Large intestine (tissue), 12 donors: Measurements from ENCODE around the gene ZNF443. TPM values are rescaled to one million over a fixed set of nuclear protein-coding genes. Genes with fewer than 3 reads are reported as not detected.
"Not testable (repeated sequence)": the region's sequence is repeated elsewhere in the genome, so short reads cannot be mapped to it uniquely, and the experiment has no call there.

ENCODE experiments used
- DNase-seq, 2 donors: peaks; one replicate each; pipeline versions ENCODE4 v3.0.0 to v3.0.0-alpha.2; 2013
- H3K27ac ChIP-seq: one replicate; pipeline ENCODE4 v1.5.1; 2013; ENCODE audit warnings: low read length
- H3K27me3 ChIP-seq: 2 replicates; pipeline ENCODE4 v1.6.1; 2013; ENCODE audit warnings: low read length; ENCODE audit not compliant: control insufficient read depth, insufficient read depth
- H3K36me3 ChIP-seq: 2 replicates; pipeline ENCODE4 v1.6.1; 2013; ENCODE audit warnings: low read length; ENCODE audit not compliant: control insufficient read depth, insufficient read depth
- H3K4me1 ChIP-seq: one replicate; pipeline ENCODE4 v1.6.1; 2013; ENCODE audit warnings: low read length; ENCODE audit not compliant: control insufficient read depth, insufficient read depth
- H3K4me3 ChIP-seq: one replicate; pipeline ENCODE4 v1.5.1; 2013; ENCODE audit warnings: low read length
- H3K9me3 ChIP-seq: one replicate; pipeline ENCODE4 v1.6.1; 2013; ENCODE audit warnings: mild to moderate bottlenecking, low read depth, low read length, moderate library complexity; ENCODE audit not compliant: control insufficient read depth
- WGBS: methylation state at CpG from one replicate; pipeline ENCODE4 v1.1.5; 2013; ENCODE audit warnings: low lambda C conversion rate; ENCODE audit not compliant: insufficient coverage; 5-methylcytosine and 5-hydroxymethylcytosine counted together
- long read RNA-seq, 11 donors: transcript quantifications; one replicate each; lab custom pipeline, GENCODE V29; 2026
- polyA plus RNA-seq: library from polyadenylated mRNA; unstranded; fragments of 120-200 nt; gene quantifications from one replicate; pipeline ENCODE4 v1.2.1, GENCODE V29; 2013

Gene ZNF443
- 6.4 TPM for polyA plus RNA-seq
- long read RNA-seq, donor 1, result 0 reads
- long read RNA-seq, donor 2, partial matches to known transcripts, result 0 of 2 reads
- long read RNA-seq, donor 2, other reads (novel, unspliced or antisense), result 0 of 2 reads
- long read RNA-seq, donor 3, result 0 reads
- long read RNA-seq, donor 4, result 0 reads
- long read RNA-seq, donor 5, partial matches to known transcripts, result 0 of 1 reads
- long read RNA-seq, donor 5, other reads (novel, unspliced or antisense), result 0 of 1 reads
- long read RNA-seq, donor 6, partial matches to known transcripts, result 0 of 1 reads
- long read RNA-seq, donor 6, other reads (novel, unspliced or antisense), result 0 of 1 reads
- long read RNA-seq, donor 7, result 0 reads
- long read RNA-seq, donor 8, partial matches to known transcripts, result 0 of 3 reads
- long read RNA-seq, donor 8, other reads (novel, unspliced or antisense), result 0 of 3 reads
- long read RNA-seq, donor 9, result 0 reads
- long read RNA-seq, donor 10, partial matches to known transcripts, result 0 of 2 reads
- long read RNA-seq, donor 10, other reads (novel, unspliced or antisense), result 0 of 2 reads
- long read RNA-seq, donor 11, partial matches to known transcripts, result 0 of 1 reads
- long read RNA-seq, donor 11, other reads (novel, unspliced or antisense), result 0 of 1 reads

DNA sequence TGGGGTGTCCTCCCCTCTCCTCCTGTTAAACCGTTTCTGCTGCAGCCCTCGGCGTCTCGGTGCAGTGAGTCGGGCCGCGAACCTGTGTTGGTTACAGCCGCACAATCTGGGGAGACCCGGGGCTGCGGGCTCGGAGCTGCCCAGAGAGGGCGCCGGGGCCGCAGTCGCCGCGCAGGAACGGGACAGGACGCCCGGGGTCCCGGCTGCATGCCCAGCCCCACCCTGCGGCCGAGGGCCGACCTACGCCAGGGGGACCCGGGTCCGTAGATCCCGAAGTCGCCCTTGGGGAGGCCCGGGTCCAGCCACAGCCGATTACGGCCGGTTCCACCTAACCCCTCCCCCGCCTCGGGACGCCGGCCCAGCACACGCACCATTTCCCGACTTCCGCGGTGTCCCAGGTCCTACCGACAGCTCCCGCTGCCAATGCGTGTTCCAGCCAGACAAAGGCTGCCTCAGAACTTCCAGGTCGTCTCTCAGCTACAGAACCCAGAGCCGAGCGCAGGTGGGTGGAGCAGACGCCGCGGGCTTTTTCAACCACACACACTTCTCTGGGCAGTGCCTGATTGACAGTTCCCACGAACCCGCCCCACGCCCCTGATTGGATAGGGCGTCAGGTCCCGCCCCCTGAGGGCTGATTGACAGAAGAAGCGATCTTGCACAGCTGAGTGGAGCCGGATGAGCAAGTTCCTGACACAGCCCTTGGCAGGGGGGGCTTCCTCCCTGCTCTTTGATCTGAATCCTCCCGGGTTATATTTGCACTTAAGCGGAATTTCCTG lies at the start of gene ZNF443:
ZNF443 (minus strand) TSS at position 481 of the 776 bp plus-strand sequence; CDS start at position 374, 107 bp downstream.
- 0% methylated on average over 1 of the region's 59 CpGs for WGBS
- peak; percentile 98 to 99 for DNase-seq
- Histone ChIP-seq H3K9me3 (no peaks in the 10 kb centered on the region), H3K27me3 (no peaks in the 10 kb centered on the region), H3K36me3 (no peaks in the 10 kb centered on the region), H3K4me1 (no peaks in the 10 kb centered on the region), H3K4me3 (peak within 1 kb of the TSS; percentile 78), H3K27ac (peak within 1 kb of the TSS; percentile 95)

DNA sequence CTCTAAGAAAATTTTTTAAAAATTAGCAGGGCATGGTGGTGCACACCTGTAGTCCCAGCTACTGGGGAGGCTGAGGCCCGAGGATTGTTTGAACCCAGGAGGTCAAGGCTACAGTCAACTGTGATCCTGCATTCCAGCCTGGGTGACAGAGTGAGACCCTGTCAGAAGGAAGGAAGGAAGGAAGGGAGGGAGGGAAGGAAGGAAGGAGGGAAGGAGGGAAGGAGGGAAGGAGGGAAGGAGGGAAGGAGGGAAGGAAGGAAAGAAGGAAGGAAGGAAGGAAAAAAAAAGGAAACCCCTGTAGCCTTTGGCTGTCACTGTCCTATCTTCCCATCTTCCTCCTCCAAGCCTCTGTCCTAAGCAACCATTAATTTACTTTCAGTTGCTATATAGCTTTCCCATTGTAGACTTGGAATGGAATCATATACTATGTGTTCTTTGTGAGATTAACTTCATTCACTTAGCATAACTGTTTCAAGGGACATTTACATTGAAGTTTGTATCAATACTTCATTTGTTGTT lies 45.5 kb upstream of the ZNF443 start:
- no CpG with 5 or more reads among the region's 1 CpG for WGBS
- not testable (repeated sequence) for H3K36me3 ChIP-seq, DNase-seq, H3K27ac ChIP-seq, H3K4me3 ChIP-seq, H3K27me3 ChIP-seq, H3K4me1 ChIP-seq, H3K9me3 ChIP-seq

DNA sequence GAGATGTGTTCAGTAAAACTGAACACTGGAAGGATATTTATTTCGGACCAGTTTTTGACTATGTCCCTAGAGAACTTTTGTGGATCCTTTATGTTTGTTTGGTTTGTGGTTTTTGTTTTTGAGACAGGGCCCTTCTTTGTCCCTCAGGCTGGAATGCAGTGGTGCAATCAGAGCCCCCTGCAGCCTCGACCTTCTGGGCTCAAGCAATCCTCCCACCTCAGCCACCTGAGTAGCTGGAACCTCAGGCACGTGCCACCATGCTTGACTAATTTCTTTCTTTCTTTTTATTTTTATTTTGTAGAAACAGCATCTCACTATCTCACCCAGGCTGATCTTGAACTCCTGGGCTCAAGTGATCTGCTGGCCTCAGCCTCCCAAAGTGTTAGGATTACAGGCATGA lies 44.8 kb upstream of the ZNF443 start:
- 100% methylated on average over 2 of the region's 3 CpGs for WGBS
- H3K27me3 ChIP-seq, result no peaks in the 10 kb centered on the region
- no peaks in the 10 kb centered on the region for H3K36me3 ChIP-seq
- H3K4me3 ChIP-seq, result no peak overlapping the region
- H3K4me1 ChIP-seq, result peaks cover 6% of the 10 kb centered on the region
- no peaks in the 10 kb centered on the region for H3K9me3 ChIP-seq
- DNase-seq, result no peak
- no peak overlapping the region for H3K27ac ChIP-seq

DNA sequence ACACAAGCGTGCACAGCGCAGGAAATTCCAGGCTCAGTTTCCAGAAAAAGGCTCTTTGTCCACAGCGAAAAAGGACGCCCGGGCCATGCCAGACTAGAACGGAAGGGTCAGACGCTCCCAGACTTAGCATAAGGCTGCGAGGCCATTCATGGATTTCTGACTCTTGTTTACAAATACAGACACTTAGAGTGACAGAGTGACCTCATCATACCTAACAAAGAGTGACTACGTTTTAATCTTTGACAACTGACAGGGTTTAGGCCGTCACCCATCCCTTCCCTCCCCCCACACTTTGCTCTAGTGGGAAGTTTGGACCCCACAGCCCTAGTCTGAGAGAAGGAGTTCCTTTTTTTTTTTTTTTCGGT lies 44.2 kb upstream of the ZNF443 start:
- Histone ChIP-seq H3K9me3 (no peaks in the 10 kb centered on the region), H3K36me3 (no peaks in the 10 kb centered on the region), H3K4me1 (peaks cover 6% of the 10 kb centered on the region), H3K27ac (peak overlapping the region; percentile 64), H3K4me3 (peak overlapping the region; percentile 94), H3K27me3 (no peaks in the 10 kb centered on the region)
- DNase-seq, result no peak
- WGBS, result no CpG with 5 or more reads among the region's 11 CpGs

DNA sequence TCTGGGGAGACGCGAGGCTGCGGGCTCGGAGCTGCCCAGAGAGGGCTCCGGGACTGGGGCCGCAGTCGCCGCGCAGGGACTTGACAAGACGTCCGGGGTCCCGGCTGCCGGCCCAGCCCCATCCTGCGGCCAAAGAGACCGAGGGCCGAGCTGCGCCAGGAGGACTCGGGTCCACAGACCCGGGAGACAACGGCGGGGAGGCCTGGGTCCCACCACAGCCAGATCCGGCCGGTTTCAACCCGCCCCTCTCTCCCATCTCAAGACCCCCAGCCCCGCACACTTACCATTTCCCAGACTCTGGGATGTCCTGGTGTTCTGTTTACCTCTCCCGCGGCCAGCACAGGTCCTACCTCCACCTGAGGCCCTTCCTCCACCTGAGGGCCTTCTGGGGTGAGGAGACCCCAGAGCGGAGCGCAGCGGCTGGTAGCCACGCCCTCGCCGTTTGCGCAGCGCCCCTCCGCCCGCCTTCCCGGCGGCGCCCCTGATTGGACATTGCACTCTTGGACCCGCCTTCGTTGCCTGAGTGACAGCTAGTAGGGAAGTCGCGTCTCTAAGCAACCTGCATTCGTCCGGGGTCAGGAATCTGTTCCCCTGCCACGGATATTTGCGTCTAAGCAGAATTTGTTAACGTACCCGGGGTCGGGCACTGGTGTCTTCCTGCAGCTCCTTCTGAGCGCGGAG lies 43.7 kb upstream of the ZNF443 start, which contains the start of gene ZNF709:
ZNF709 (minus strand) TSS at position 446 of the 681 bp plus-strand sequence; CDS start at position 287, 159 bp downstream.
- Histone ChIP-seq H3K4me3 (peak within 1 kb of the TSS; percentile 94), H3K27me3 (no peaks in the 10 kb centered on the region), H3K4me1 (peaks cover 6% of the 10 kb centered on the region), H3K27ac (peak within 1 kb of the TSS; percentile 64), H3K36me3 (no peaks in the 10 kb centered on the region), H3K9me3 (no peaks in the 10 kb centered on the region)
- no CpG with 5 or more reads among the region's 53 CpGs for WGBS
- DNase-seq, result peak; percentile 89 to 90

DNA sequence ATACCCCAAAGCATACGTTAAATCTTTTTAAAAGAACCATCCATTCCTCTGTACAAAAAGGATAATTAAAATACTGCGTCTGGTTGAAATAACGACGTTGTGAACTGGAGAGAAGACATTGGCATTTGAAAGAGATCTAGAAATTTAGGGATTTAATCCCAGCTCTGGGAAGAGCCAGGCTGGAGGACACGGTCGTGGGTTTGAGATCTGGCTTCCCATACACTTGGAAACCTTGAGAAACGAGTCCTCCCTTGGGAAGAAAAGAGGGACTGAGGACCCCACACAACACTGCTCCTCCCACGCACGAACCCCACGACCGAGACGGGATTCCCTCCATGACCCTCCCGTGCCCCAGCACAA lies 43.2 kb upstream of the ZNF443 start:
- peak overlapping the region; percentile 94 for H3K4me3 ChIP-seq
- peaks cover 6% of the 10 kb centered on the region for H3K4me1 ChIP-seq
- DNase-seq, result no peak
- no CpG with 5 or more reads among the region's 13 CpGs for whole genome bisulfite sequencing
- no peaks in the 10 kb centered on the region for H3K36me3 ChIP-seq
- no peaks in the 10 kb centered on the region for H3K27me3 ChIP-seq
- H3K9me3 ChIP-seq, result no peaks in the 10 kb centered on the region
- H3K27ac ChIP-seq, result peak overlapping the region; percentile 64

DNA sequence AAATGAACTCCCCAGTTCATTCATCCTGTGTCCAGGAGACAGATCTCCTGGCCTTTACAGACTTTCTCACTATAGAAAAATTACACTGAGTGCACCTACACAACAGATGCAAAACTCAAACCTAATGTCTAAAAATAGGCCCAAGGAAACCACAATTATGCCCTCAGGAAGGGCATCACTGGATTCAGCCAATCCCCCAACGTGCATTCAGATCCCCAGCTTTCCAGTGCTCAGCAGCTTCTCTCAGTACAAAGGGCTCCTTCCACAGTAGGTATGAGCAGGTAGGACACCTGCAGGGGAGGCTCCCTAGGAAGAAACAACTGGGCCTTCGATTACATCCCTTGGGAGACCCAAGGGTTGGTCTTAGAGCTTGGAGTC lies 41.7 kb upstream of the ZNF443 start:
- Histone ChIP-seq H3K9me3 (no peaks in the 10 kb centered on the region), H3K4me1 (peaks cover 6% of the 10 kb centered on the region), H3K27ac (no peak overlapping the region), H3K4me3 (no peak overlapping the region), H3K36me3 (no peaks in the 10 kb centered on the region), H3K27me3 (no peaks in the 10 kb centered on the region)
- peak in 1 of 2 donors; percentile 14 for DNase-seq
- WGBS, result no CpG with 5 or more reads among the region's 2 CpGs

DNA sequence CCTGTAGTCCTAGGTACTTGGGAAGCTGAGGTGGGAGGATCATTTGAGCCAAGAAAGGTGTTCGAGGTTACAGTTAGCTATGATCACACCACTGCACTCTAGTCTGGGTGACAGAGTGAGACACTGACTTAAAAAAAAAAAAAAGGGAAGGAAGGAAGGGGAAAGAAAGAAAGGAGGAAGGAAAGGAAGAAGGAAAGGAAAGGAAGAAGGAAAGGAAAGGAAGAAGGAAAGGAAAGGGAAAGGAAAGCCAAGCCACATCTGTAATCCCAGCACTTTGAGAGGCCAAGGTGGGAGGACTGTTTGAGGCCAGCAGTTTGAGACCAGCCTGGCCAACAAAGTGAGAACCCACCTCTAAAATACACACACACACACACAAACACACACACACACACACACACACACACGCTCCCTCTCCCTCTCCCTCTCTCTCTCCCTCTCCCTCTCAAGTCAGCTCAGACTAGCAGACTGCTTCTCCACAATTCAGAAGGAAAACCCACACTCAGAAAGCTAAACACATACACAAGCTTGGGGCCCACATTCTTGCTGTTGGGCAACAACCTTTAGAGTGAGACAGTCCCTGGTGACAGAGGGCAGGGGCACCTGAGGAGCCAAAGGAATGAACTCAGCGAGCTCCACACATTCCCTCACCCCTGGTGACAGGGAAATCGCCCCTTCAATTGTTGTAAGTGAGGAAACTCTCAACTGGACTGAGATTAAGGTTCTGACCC lies 41.1 kb upstream of the ZNF443 start:
- Histone ChIP-seq H3K27me3 (no peaks in the 10 kb centered on the region), H3K9me3 (no peaks in the 10 kb centered on the region), H3K36me3 (no peaks in the 10 kb centered on the region), H3K4me1 (peaks cover 6% of the 10 kb centered on the region), H3K27ac (no peak overlapping the region), H3K4me3 (no peak overlapping the region)
- peak in 1 of 2 donors; percentile 22 for DNase-seq
- WGBS, result no CpG with 5 or more reads among the region's 4 CpGs

DNA sequence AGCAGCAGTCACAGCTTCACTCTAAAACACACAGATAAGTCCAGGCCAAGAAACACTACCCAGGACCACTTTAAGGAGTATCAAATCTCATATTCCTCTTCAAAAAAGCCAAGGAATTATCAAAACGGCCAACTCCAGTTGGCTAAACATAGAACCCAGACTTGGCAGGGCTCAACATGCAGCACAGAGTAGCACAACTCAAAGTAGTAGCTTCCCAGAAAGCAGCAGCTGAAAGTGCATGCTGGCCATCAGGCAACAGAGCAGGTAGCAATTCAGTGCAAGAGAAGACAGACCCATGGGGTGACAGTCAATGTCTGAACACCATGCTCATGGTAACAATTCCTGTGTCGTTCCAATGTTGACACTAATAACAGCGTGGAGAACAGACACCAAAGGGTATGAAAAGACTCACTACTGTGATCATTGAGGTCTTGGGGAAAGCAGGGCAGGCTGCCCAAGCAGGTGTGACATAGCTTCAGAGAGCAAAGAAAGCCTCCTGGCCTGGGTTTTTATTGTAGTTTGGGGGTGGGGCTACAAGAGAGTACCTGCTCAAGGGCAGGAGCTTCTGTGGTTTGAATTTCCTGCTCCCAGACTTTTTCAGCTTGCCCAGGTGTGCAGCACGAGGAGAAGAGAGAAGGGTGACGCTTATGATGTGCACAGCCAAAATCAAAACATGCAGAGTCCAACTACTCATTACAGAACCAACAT lies 37.6 kb upstream of the ZNF443 start:
- Histone ChIP-seq H3K4me3 (no peak overlapping the region), H3K27ac (no peak overlapping the region), H3K4me1 (peaks cover 6% of the 10 kb centered on the region), H3K36me3 (no peaks in the 10 kb centered on the region), H3K27me3 (no peaks in the 10 kb centered on the region), H3K9me3 (peaks cover 3% of the 10 kb centered on the region)
- WGBS, result no CpG with 5 or more reads among the region's 5 CpGs
- DNase-seq, result peak in 1 of 2 donors; percentile 45
